GM12801 (cell line): Measurements from ENCODE around the gene EGFL7.

ENCODE experiments used
- TF ChIP-seq, protein P1 (sequence below): IDR thresholded peaks from one replicate; pipeline ENCODE4 v1.5.1; 2011; ENCODE audit warnings: control low read depth; ENCODE audit not compliant: insufficient read length; ENCODE audit errors: extremely low read depth

The EGFL7 gene

GRCh38 chr9:136631038-136632000 lies 31.4 kb upstream of the EGFL7 start:
- TF ChIP-seq, protein P1, sequence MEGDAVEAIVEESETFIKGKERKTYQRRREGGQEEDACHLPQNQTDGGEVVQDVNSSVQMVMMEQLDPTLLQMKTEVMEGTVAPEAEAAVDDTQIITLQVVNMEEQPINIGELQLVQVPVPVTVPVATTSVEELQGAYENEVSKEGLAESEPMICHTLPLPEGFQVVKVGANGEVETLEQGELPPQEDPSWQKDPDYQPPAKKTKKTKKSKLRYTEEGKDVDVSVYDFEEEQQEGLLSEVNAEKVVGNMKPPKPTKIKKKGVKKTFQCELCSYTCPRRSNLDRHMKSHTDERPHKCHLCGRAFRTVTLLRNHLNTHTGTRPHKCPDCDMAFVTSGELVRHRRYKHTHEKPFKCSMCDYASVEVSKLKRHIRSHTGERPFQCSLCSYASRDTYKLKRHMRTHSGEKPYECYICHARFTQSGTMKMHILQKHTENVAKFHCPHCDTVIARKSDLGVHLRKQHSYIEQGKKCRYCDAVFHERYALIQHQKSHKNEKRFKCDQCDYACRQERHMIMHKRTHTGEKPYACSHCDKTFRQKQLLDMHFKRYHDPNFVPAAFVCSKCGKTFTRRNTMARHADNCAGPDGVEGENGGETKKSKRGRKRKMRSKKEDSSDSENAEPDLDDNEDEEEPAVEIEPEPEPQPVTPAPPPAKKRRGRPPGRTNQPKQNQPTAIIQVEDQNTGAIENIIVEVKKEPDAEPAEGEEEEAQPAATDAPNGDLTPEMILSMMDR = no peak

DNA sequence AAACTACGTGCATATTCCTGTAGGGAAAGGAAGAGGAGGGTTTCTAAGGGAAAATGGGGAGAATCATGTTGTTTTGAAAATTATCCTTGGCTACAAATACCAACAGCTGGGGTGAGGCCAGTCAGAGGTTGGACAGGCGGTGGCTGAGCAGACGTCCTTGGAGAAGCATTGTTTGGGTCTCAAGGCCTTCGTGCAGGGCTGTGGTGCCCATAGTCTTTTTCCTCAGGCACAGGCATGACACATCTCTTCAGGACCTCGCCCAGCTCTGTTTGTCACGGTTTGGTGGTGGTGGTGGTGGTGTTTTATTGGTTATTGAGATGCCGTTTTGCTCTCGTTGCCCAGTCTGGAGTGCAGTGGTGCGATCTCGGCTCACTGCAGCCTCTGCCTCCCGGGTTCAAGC lies 27.8 kb upstream of the EGFL7 start:
- TF ChIP-seq, protein P1 = no peak

- TF ChIP-seq, protein P1 = no peak
These were observed 22.3 kb upstream of the EGFL7 start for GRCh38 chr9:136640171-136641111.

- TF ChIP-seq, protein P1 = no peak
These were observed 20.2 kb upstream of the EGFL7 start for GRCh38 chr9:136642439-136642921.

DNA sequence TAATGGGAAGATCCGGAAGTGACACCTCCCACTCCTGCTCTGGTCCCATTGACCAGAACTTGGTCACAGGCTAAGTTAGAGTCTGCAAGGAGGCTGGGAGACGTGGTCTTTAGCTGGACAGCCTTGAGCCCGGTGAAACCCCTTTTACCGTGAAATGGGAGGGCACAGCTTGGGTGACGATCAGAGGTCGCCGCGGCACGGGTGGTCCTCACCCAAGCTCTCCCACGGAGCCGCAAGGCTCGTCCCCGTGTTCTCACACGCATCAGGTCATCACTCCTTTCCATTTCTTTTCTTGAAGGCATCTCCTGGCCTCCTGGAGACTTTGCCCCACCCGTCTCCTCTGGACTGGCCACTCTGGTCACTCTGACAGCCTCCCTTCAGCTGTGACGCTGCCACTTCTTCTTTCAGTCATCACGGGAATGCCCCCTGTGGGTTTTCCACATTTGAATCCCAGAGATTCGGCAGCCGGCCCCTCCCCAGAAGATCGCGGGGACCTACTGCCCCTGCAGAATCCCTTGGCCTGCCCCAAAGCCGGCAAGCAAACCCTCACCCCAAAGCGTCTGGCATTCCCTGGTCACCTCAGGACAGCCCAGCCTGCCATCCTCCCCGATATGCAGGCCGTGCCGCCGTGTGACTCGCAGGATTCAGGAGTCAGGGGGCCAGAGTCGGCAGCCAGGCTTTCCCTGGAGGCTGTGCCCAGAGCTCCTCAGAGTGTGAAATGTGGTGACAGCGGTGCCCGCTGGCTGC lies 18.9 kb upstream of the EGFL7 start:
- TF ChIP-seq, protein P1 = no peak

- TF ChIP-seq, protein P1 = no peak
These were observed 18.4 kb upstream of the EGFL7 start for GRCh38 chr9:136644343-136644592.
